ENCODE measurements around the gene LGALS4. TPM values are rescaled to one million over a fixed set of nuclear protein-coding genes. Genes with fewer than 3 reads are reported as not detected.

The LGALS4 gene
- total and polyA plus RNA-seq, 2 experiments from 2014 or later, result 0.87 TPM; not detected in 1

DNA sequence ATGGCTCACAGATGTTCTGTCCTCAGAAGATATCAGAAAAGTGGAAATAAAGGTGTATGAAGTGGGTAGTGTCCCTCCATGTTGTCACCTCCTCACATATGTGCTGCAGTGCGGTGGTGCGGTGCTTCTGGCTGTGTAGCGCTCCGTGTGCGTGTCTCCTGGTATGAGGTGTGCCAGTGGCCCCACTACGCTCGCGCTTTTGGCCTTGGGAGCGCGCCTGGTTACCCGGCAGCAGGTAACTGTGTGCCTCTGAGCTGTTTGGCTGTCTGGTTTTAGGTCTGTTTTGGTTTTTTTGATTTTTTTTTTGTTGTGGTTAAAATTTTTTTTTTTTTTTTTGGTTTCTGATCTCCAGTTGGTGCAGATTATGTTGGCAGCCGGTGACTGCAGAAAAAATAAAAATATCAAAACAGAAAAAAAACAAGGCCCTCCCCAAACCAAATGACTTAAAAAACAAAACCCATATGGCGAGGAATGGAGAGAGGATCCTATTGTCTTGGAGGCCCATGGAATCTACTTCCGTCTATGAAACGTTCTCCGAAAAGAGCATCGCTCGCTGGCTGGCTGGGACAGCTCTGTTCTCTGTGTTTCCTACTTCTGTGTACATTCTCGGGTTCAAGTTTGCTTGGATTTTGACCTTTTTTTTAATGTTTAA, 29.2 kb upstream of the LGALS4 start:
- Histone ChIP-seq H3K4me1 (ENCODE audit: insufficient read depth) (no peaks in the 10 kb centered on the region), H3F3A (replicated peaks; ENCODE audit: low read depth) (peaks cover 83% of the 10 kb centered on the region), H3K27me3 (ENCODE audit: insufficient read depth) (no peaks in the 10 kb centered on the region), H3K9me2 (ENCODE audit: insufficient read depth) (no peaks in the 10 kb centered on the region), H4K20me1 (replicated peaks; ENCODE audit: insufficient read depth) (peaks cover 56% of the 10 kb centered on the region), H3K27ac (ENCODE audit: low read depth) (peak overlapping the region; percentile 69; the same call in 1 of the 2 replicates), H3K4me2 (no peak overlapping the region), H3K36me3 (ENCODE audit: insufficient read depth) (peaks cover 97% of the 10 kb centered on the region), H2AFZ (no peak overlapping the region), H3K79me2 (replicated peaks; ENCODE audit: insufficient read depth) (peaks cover 60% of the 10 kb centered on the region), H3K4me3 (no peak overlapping the region)
- Mint-ChIP-seq H3K4me3 (no peak overlapping the region), H3K27me3 (ENCODE audit: insufficient read depth, low read depth, poor library complexity) (peaks cover 21% of the 10 kb centered on the region), H3K36me3 (ENCODE audit: low read depth) (peaks cover 100% of the 10 kb centered on the region), H3K9me3 (no peaks in the 10 kb centered on the region), H3K27ac (no peak overlapping the region), H3K4me1 (peaks cover 11% of the 10 kb centered on the region; the same call in 2 of the 3 replicates)
- no peak for ATAC-seq
- DNase-seq (ENCODE audit: low spot score), result no peak
- TF ChIP-seq JUNB (IDR thresholded peaks at IDR 0.05; ENCODE audit: unreplicated experiment) (no peak), ETS1 (IDR thresholded peaks at IDR 0.05) (no peak), REST (IDR thresholded peaks at IDR 0.05; ENCODE audit: unreplicated experiment) (no peak), CTCF (conservative IDR thresholded peaks at IDR 0.05; ENCODE audit: low read depth in 2 of 2) (no peak), ZNF462 (CRISPR knock-in tag; IDR thresholded peaks at IDR 0.05) (no peak), NANOG (IDR thresholded peaks at IDR 0.05; ENCODE audit: borderline replicate concordance) (no peak), STAT1 (IDR thresholded peaks at IDR 0.05; ENCODE audit: unreplicated experiment) (no peak), ZNF114 (CRISPR knock-in tag; IDR thresholded peaks at IDR 0.05) (no peak), ZNF331 (CRISPR knock-in tag; IDR thresholded peaks at IDR 0.05; ENCODE audit: low read depth) (no peak), POLR2AphosphoS5 (IDR thresholded peaks at IDR 0.05; ENCODE audit: low read depth) (no peak), CREB1 (CRISPR knock-in tag; IDR thresholded peaks at IDR 0.05; ENCODE audit: low read depth) (no peak), EZH2 (IDR thresholded peaks at IDR 0.05; ENCODE audit: low read depth, unreplicated experiment) (no peak), EZH2phosphoT487 (IDR thresholded peaks at IDR 0.05; ENCODE audit: unreplicated experiment) (no peak)

All from GM23338 (cell line).